T1000 (cell line): Measurements from ENCODE around the gene ADGRG2.

Experiments used
- DNase-seq: peaks from one replicate; lab custom pipeline; 2025; ENCODE audit warnings: mixed read lengths; lab: John Stamatoyannopoulos, UW

Gene ADGRG2

DNA sequence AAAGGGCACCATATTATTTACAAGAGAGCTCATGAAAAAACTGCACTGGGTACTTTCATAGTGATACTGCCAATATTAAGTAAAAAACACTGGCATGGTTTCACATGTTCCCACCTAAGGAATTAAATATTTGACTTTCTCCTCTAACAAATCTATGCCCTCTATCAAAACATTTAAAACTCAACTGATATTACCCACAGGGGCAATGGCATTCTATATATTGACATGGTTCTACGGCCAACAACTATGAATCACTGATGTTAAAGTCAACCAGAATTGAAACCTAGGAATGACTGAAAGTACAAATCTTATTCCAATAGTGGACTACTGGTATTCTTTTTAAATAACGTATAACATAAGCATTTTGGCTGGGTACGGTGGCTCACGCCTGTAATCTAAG lies 166.6 kb downstream of the ADGRG2 start:
- DNase-seq, result no peak

DNA sequence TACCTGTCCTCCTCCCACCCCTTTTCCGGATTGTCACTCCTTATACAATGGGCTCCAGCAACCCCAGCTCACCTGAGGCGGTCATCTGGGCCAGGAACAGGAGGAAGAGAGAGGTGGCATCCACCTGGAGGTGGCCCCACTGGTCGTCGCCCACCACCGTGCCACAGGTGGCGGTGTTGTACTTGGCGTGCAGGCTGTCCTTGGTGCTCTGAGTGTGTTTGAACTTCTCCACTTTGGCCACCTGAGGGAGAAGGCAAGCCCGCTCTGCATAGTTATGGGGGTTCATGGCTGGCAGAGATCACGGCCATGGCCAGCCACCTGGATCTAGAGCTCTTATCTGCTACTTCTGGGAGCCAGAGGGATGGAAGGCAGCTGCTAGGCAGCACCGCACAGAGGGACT lies 171.2 kb downstream of the ADGRG2 start:
- DNase-seq, result no peak

DNA sequence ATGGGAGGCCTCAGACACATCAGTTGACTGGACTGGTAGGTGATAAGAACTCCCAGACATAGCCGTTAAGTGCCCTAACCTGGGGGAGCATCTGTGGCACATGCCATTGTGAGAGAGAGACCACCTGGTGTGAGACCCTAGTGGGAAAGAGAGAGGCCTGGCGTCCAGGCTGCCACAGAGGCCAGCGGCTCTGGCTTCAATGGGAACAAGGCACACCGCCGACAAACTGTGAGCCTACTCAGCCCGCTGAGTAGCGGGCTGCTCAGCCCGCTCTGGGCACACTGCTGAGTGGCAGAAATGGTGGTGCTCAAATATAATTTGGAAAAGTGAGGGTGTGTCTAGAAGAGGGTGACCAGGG lies 172.3 kb downstream of the ADGRG2 start:
- no peak for DNase-seq

DNA sequence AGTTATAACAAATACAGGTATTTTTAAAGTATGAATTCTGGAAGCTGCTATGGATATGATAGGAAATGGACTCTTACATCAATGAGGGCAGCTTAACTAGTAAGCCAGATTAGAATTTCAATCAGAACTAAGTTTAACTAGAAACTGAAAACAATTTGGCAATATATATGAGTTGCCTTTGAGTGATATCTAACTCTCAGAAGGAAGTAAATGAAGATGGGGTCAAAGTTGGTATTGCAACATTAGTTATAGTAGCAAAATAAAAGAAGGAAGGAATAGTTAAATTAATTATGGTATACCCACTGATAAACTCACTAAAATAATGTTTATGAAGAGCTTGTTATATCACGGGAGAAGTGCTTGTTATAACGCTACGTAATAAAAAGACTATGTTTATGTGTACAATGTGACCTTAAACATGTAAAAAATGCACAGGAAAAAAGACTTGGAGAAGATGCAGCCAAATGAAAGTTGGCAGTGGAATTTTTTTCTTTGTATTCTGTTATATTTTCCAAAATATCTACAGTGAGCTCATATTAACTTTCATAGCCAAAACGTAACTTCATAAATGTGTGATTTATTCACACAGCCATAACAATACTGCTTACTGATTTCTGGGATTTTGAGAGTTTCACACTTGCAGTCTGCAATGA lies 172.9 kb downstream of the ADGRG2 start:
- no peak for DNase-seq

DNA sequence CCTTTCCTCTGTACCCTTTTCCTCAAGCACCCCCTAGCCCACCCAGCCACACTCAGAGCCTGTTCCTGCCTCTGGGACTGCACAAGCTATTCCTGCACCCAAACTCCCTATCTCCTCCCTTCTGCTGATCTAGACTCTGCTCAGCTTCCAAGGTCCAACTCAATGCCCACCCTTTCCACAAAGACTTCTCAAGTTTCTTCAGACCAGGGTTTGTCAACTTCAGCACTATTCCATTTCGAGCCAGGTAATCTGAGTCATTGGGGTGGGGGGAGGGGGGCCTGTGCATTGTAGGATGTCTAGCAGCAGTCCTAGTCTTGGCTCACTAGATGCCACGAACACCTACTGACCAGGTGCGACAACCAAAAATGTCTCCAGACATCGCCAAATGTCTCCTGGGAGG lies 175.7 kb downstream of the ADGRG2 start:
- DNase-seq, result no peak

DNA sequence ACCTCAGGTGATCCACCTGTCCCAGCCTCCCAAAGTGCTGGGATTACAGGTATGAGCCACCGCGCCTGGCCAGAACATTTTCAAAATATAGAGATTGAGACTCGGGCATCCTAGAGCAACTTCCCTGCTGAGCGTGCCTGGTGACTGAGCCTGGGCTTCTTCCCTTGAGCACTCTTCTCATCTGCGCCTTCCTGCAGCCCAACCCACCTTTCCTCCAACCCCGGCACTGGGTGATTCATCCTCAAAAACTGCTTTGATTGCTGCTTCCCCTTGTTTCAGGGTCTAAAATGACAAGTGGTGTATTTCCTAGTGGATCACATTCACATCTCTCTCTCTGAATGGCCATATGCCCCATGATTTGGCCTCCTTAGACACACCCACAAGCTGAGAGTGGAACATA lies 176.1 kb downstream of the ADGRG2 start:
- no peak for DNase-seq

DNA sequence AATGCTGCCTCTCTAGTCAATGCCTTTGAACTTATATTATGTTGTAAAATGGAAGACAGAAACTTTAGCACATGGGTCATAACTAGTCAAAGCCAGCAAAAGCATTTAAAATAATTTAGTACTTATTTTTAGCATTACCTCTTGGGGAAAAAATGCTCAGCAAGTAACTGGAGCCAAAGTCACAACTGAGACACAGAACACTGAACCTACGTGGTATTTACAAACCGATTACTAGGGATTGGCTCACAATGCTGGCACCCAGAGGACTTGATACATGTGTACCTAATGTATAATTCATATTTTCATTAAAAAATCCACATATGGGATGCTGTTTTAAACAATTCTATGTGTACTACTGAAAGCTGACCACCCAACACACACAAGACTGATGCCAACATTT lies 176.8 kb downstream of the ADGRG2 start:
- DNase-seq, result no peak

DNA sequence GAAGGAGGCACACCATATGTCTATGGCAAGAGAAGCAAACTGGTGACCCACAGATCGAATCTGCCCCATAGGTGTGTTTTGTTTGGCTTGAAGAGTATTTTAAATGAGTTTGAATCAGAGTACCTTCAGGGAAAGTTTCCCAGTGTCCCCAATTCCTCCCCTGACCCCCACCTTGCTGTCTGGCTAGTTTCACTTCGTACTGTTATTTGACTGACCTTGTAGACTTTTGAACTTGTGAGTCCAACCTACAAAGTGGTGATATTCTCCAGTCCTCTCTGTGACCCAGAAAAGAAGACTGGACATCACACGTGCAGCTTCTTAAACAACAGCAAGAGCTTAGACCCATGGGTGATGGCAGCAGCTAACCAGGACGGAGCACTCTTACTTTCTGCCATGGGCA lies 177.8 kb downstream of the ADGRG2 start:
- DNase-seq, result no peak

DNA sequence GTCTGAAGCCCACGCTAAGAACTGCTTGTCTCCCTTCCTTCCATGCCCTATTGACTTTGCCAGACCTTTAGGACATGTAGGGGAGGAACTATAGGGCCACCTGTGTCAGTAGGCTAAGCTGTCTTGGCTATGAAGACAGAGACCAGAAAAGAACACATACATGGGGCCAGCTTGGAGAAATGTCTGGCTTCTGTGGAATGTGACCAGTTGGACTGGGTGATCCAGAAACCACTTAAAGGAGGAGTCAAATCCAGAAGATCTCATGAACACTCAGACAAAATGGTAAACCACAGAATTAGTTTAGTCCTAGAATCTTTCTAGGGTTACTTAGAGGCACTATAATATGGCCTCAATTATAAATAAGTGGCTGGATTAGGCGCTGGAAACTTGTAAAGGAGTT lies 180.4 kb downstream of the ADGRG2 start:
- no peak for DNase-seq
